Upper lobe of left lung (tissue), 6 donors: ENCODE measurements around the gene HSPB6. TPM values are rescaled to one million over a fixed set of nuclear protein-coding genes. Genes with fewer than 3 reads are reported as not detected.

Source experiments
- ATAC-seq, 2 donors: fragments of 200-7000 bp; cut with Tn5 transposase; one replicate each; pipeline ENCODE4 v1.9.1; 2022; ENCODE audit warnings: mild to moderate bottlenecking in 2 of 2, moderate library complexity in 2 of 2; ENCODE audit not compliant: low FRiP score in 2 of 2
- DNase-seq, 2 donors: peaks; one replicate each; pipeline ENCODE4 v3.0.0-alpha.2; 2019 to 2020
- H3K27ac ChIP-seq, 4 donors: fragments of 200-600 bp; sonication (generic); one replicate each; pipeline ENCODE4 v1.5.1; 2016 to 2019
- H3K27me3 ChIP-seq, 4 donors: fragments of 200-600 bp; sonication (generic); one replicate each; pipeline ENCODE4 v1.5.1; 2017 to 2019
- H3K36me3 ChIP-seq, 4 donors: fragments of 200-600 bp; sonication (generic); one replicate each; pipeline ENCODE4 v1.5.1; 2016 to 2019
- H3K4me1 ChIP-seq, 4 donors: fragments of 200-600 bp; sonication (generic); one replicate each; pipeline ENCODE4 v1.5.1; 2018 to 2019
- H3K4me3 ChIP-seq, 4 donors: fragments of 200-600 bp; sonication (generic); one replicate each; pipeline ENCODE4 v1.5.1; 2017 to 2019; ENCODE audit warnings: mild to moderate bottlenecking in 2 of 4, moderate library complexity in 1 of 4
- H3K9me3 ChIP-seq, 4 donors: fragments of 200-600 bp; sonication (generic); one replicate each; pipeline ENCODE4 v1.5.1; 2018 to 2019
- CTCF ChIP-seq, 6 experiments: fragments of 450-650 bp in 4 of 6; fragments of 200-600 bp in 2 of 6; sonication (generic) in 2 of 6; IDR thresholded peaks; one replicate each; pipeline ENCODE4 v1.5.1; 2016 to 2019; ENCODE audit warnings: antibody characterized with exemption in 6 of 6
- EP300 ChIP-seq, 4 donors: sonication (generic); formaldehyde crosslinking; IDR thresholded peaks; one replicate each; pipeline ENCODE4 v1.5.1; 2017; ENCODE audit warnings: antibody characterized with exemption in 4 of 4, control low read depth in 2 of 4
- POLR2A ChIP-seq, 4 donors: fragments of 450-650 bp; IDR thresholded peaks; one replicate each; pipeline ENCODE4 v1.5.1; 2016 to 2017; ENCODE audit warnings: antibody characterized with exemption in 4 of 4, mild to moderate bottlenecking in 2 of 4
- POLR2AphosphoS5 ChIP-seq, 2 donors: sonication (generic); formaldehyde crosslinking; IDR thresholded peaks; one replicate each; pipeline ENCODE4 v1.5.1; 2017; ENCODE audit warnings: antibody characterized with exemption in 2 of 2
- WGBS, 2 donors: methylation state at CpG; one replicate each; pipeline ENCODE4 v1.1.5; 2017 to 2018; 5-methylcytosine and 5-hydroxymethylcytosine counted together
- total RNA-seq, 6 donors: library from RNA; depleted of rRNA in 4 of 6; stranded (reverse); fragments of >200 nt in 4 of 6; gene quantifications; one replicate each; pipeline versions ENCODE4 v1.1.0 to v1.2.1, GENCODE V29; 2016 to 2021
- donor health status: DM: no; HTN: no; CAD: no; lungs with moderate emphysema.
- donor health status: DM: no; HTN: yes; CAD: no; lungs with severe emphysema.

HSPB6 gene, protein sequence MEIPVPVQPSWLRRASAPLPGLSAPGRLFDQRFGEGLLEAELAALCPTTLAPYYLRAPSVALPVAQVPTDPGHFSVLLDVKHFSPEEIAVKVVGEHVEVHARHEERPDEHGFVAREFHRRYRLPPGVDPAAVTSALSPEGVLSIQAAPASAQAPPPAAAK
- 10 to 100 TPM in 4 of 6 donors, 1 to 10 TPM in 2; 4.2 to 46.2 (median 18.4) TPM for total RNA-seq

GRCh38 chr19:35756377-35757230, at the start of gene HSPB6:
HSPB6 (minus strand) TSS chr19:35757029; CDS start chr19:35757008, 21 bp downstream.
- no peaks in the 10 kb centered on the region for H3K9me3 ChIP-seq
- DNase-seq (peak in 1 of 2 donors; percentile 90), ATAC-seq (peak in 1 of 2 donors; percentile 28)
- peak within 1 kb of the TSS; percentile 47 to 99 (median 75) for H3K4me3 ChIP-seq
- H3K4me1 ChIP-seq, result peaks cover 32 to 43% (median 34%) of the 10 kb centered on the region in 4 donors
- TF ChIP-seq EP300 (IDR thresholded peaks at IDR 0.05) (no peak), CTCF (IDR thresholded peaks at IDR 0.05) (no peak), POLR2AphosphoS5 (IDR thresholded peaks at IDR 0.05) (peak; percentile 15 to 42), POLR2A (IDR thresholded peaks at IDR 0.05) (peak in 2 of 4 donors; percentile 39 to 60)
- peak within 1 kb of the TSS; percentile 92 to 98 (median 95) for H3K27ac ChIP-seq
- peaks cover 0 to 3% (median 1%) of the 10 kb centered on the region in 4 donors for H3K27me3 ChIP-seq
- 15 to 17% methylated on average over 6 to 34 of the region's 52 CpGs for WGBS, 2 donors
- peaks cover 15 to 33% (median 31%) of the 10 kb centered on the region in 4 donors for H3K36me3 ChIP-seq

DNA sequence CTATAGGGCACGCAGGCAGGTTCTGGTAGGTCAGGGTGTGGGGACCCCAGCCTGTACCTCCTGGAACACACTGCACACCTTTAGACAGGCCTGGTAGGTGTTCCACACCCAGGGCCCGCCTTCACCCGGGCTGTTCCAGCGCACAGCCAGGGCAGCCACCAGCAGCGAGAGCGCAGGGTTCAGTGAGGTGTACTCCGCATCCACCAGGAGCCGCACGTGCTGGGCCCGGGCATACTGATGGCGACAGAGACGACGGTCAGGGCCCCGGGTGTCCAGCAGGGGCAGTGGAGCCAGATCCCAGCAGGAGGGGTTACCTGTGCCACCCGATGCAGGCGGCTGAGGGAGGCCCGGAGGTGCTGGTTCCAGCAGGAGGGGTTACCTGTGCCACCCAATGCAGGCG, 49.8 kb upstream of the HSPB6 start:
- WGBS, 2 donors, result 83 to 90% methylated on average over 1 to 15 of the region's 18 CpGs
- no peak for TF ChIP-seq POLR2A (IDR thresholded peaks at IDR 0.05)
- TF ChIP-seq EP300 (IDR thresholded peaks at IDR 0.05), result no peak
- TF ChIP-seq CTCF (IDR thresholded peaks at IDR 0.05), result no peak
- TF ChIP-seq POLR2AphosphoS5 (IDR thresholded peaks at IDR 0.05), result no peak
- DNase-seq (peak in 1 of 2 donors; percentile 70), ATAC-seq (peak in 1 of 2 donors; percentile 39)
- no peak overlapping the region for H3K4me3 ChIP-seq
- H3K36me3 ChIP-seq, result no peaks in the 10 kb centered on the region
- H3K27ac ChIP-seq, result no peak overlapping the region
- H3K9me3 ChIP-seq, result no peaks in the 10 kb centered on the region
- H3K4me1 ChIP-seq, result no peaks in the 10 kb centered on the region
- H3K27me3 ChIP-seq, result no peaks in the 10 kb centered on the region

DNA sequence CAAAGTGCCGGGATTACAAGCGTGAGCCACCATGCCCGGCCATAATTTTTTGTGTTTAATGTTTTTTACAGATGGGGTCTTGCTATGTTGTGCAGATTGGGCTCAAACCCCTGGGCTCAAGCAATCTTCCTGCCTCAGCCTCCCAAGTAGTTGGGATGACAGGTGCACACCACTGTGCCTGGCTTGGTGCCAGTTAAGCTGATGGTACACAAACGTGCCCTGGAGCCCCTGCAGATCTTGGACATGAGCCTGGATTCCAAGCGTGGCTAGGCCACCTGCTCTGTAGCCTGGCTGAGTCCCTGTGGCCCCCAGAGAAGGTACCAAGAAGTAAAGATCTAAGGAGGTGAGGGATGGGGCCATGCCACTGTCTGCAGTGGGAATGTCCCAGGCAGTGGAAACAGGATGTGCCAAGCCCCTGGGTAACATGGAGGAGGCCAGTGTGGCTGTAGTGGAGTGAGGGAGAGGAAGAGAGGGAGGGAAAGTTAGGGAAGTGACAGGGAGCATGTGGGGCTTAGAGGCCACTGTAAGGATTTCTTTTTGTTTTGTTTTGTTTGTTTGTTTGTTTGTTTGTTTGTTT, 48.8 kb upstream of the HSPB6 start:
- no peaks in the 10 kb centered on the region for H3K36me3 ChIP-seq
- no peak overlapping the region for H3K27ac ChIP-seq
- TF ChIP-seq EP300 (IDR thresholded peaks at IDR 0.05), result no peak
- no peak for TF ChIP-seq POLR2A (IDR thresholded peaks at IDR 0.05)
- TF ChIP-seq POLR2AphosphoS5 (IDR thresholded peaks at IDR 0.05), result no peak
- no peak overlapping the region for H3K4me3 ChIP-seq
- WGBS, 2 donors, result 73 to 76% methylated on average over 4 to 5 of the region's 5 CpGs
- H3K9me3 ChIP-seq, result no peaks in the 10 kb centered on the region
- H3K4me1 ChIP-seq, result no peaks in the 10 kb centered on the region
- ATAC-seq (no peak), DNase-seq (no peak)
- no peaks in the 10 kb centered on the region for H3K27me3 ChIP-seq

- no peak overlapping the region for H3K4me3 ChIP-seq
- no peak for TF ChIP-seq POLR2AphosphoS5 (IDR thresholded peaks at IDR 0.05)
- TF ChIP-seq EP300 (IDR thresholded peaks at IDR 0.05), result no peak
- no peak for TF ChIP-seq POLR2A (IDR thresholded peaks at IDR 0.05)
- no peak for TF ChIP-seq CTCF (IDR thresholded peaks at IDR 0.05)
- H3K4me1 ChIP-seq, result peaks cover 0 to 11% (median 0%) of the 10 kb centered on the region in 4 donors
- H3K9me3 ChIP-seq, result no peaks in the 10 kb centered on the region
- WGBS, 2 donors, result 62 to 68% methylated on average over 3 of the region's 3 CpGs
- DNase-seq (no peak), ATAC-seq (no peak)
- peaks cover 0 to 5% (median 2%) of the 10 kb centered on the region in 4 donors for H3K27me3 ChIP-seq
- H3K36me3 ChIP-seq, result no peaks in the 10 kb centered on the region
- H3K27ac ChIP-seq, result no peak overlapping the region
Measured at GRCh38 chr19:35801828-35802227, 45.0 kb upstream of the HSPB6 start.

- Histone ChIP-seq H3K36me3 (no peaks in the 10 kb centered on the region), H3K4me1 (peaks cover 0 to 11% (median 0%) of the 10 kb centered on the region in 4 donors), H3K9me3 (no peaks in the 10 kb centered on the region), H3K4me3 (no peak overlapping the region), H3K27ac (no peak overlapping the region), H3K27me3 (peaks cover 0 to 11% (median 2%) of the 10 kb centered on the region in 4 donors)
- peak in 1 of 2 donors; percentile 61 for DNase-seq
- TF ChIP-seq POLR2A (IDR thresholded peaks at IDR 0.05) (no peak), POLR2AphosphoS5 (IDR thresholded peaks at IDR 0.05) (no peak)
- peak; percentile 23 to 40 for ATAC-seq
- 3 to 8% methylated on average over 11 to 13 of the region's 15 CpGs for WGBS, 2 donors
Measured at GRCh38 chr19:35797663-35798062, 40.8 kb upstream of the HSPB6 start.
